WTC11 (cell line): ENCODE measurements around the gene PRKCZ.

Experiments
- ATF1 ChIP-seq: sonication (generic); formaldehyde crosslinking; IDR thresholded peaks from 2 replicates; pipeline ENCODE4 v1.8.1; 2023; ENCODE audit warnings: mild to moderate bottlenecking, moderate library complexity, missing genetic modification reagents
- CREM ChIP-seq: sonication (generic); formaldehyde crosslinking; IDR thresholded peaks from 2 replicates; pipeline ENCODE4 v1.8.1; 2022; ENCODE audit warnings: mild to moderate bottlenecking, missing genetic modification reagents, moderate library complexity
- MXD4 ChIP-seq: fragments of 250-450 bp; sonication (Bioruptor Pico); IDR thresholded peaks from 2 replicates; pipeline ENCODE4 v1.8.0; 2021; ENCODE audit warnings: mild to moderate bottlenecking, moderate library complexity, borderline replicate concordance
- ZNF317 ChIP-seq: sonication (generic); formaldehyde crosslinking; IDR thresholded peaks from 2 replicates; pipeline ENCODE4 v1.8.1; 2023; ENCODE audit warnings: low read depth, mild to moderate bottlenecking, moderate library complexity, missing genetic modification reagents, borderline replicate concordance
- TF ChIP-seq, protein P1 (sequence below): fragments of 200-600 bp; IDR thresholded peaks from 2 replicates; pipeline ENCODE4 v1.8.0; 2022; ENCODE audit warnings: antibody characterized with exemption
- TF ChIP-seq, protein P2 (sequence below): sonication (generic); formaldehyde crosslinking; conservative IDR thresholded peaks from 2 replicates; pipeline ENCODE4 v1.8.1; 2022; ENCODE audit warnings: mild to moderate bottlenecking, missing genetic modification reagents
- TF ChIP-seq, protein P3 (sequence below): sonication (generic); formaldehyde crosslinking; IDR thresholded peaks from 2 replicates; pipeline ENCODE4 v1.8.0; 2022; ENCODE audit warnings: mild to moderate bottlenecking, missing genetic modification reagents

DNA sequence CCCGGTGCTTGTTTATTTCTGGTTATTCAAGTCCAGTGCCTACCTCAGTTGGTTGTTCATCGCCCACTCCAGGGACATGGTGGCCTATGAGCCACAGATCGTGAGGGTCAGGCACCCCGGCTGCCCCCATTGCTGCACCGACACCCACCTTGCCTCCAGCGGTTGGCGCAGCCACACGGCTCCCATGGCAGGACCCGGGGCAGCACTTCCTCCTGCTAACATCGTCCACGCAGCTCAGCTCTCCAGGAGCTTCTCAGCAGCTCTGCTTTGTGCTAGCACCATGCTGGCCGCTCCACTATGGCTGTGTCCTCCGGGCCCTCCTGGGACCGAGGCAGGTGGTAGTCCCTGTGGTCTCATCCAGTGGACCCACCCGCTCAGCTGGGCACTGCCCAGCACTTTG lies 13.9 kb upstream of the PRKCZ start:
- no peak for TF ChIP-seq ATF1 (CRISPR knock-in tag)
- TF ChIP-seq, protein P1, sequence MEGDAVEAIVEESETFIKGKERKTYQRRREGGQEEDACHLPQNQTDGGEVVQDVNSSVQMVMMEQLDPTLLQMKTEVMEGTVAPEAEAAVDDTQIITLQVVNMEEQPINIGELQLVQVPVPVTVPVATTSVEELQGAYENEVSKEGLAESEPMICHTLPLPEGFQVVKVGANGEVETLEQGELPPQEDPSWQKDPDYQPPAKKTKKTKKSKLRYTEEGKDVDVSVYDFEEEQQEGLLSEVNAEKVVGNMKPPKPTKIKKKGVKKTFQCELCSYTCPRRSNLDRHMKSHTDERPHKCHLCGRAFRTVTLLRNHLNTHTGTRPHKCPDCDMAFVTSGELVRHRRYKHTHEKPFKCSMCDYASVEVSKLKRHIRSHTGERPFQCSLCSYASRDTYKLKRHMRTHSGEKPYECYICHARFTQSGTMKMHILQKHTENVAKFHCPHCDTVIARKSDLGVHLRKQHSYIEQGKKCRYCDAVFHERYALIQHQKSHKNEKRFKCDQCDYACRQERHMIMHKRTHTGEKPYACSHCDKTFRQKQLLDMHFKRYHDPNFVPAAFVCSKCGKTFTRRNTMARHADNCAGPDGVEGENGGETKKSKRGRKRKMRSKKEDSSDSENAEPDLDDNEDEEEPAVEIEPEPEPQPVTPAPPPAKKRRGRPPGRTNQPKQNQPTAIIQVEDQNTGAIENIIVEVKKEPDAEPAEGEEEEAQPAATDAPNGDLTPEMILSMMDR: no peak
- TF ChIP-seq, protein P2, sequence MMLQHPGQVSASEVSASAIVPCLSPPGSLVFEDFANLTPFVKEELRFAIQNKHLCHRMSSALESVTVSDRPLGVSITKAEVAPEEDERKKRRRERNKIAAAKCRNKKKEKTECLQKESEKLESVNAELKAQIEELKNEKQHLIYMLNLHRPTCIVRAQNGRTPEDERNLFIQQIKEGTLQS (CRISPR knock-in tag): no peak
- no peak for TF ChIP-seq CREM (CRISPR knock-in tag)
- no peak for TF ChIP-seq MXD4 (CRISPR knock-in tag)
- TF ChIP-seq ZNF317 (CRISPR knock-in tag): no peak
- TF ChIP-seq, protein P3, sequence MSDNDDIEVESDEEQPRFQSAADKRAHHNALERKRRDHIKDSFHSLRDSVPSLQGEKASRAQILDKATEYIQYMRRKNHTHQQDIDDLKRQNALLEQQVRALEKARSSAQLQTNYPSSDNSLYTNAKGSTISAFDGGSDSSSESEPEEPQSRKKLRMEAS (CRISPR knock-in tag): no peak
